KOPT-K1 (cell line): ENCODE data around the gene AGAP5.

ENCODE experiments used
- H3K27ac ChIP-seq: fragments of 200-600 bp; sonication (generic); 2 replicates; pipeline ENCODE4 v1.5.1; 2016; ENCODE audit warnings: antibody characterized with exemption, mild to moderate bottlenecking, low read depth, low read length; ENCODE audit not compliant: poor library complexity, severe bottlenecking
- H3K36me3 ChIP-seq: fragments of 200-600 bp; sonication (generic); 2 replicates; pipeline ENCODE4 v1.5.1; 2017; ENCODE audit warnings: antibody characterized with exemption, mild to moderate bottlenecking, low read length, moderate library complexity; ENCODE audit not compliant: insufficient read depth
- H3K9me3 ChIP-seq: fragments of 200-600 bp; sonication (generic); 2 replicates; pipeline ENCODE4 v1.5.1; 2017; ENCODE audit warnings: antibody characterized with exemption, low read length, mild to moderate bottlenecking; ENCODE audit not compliant: insufficient read depth, poor library complexity, severe bottlenecking

Gene AGAP5

GRCh38 chr10:73649876-73650536 is 47.9 kb downstream of the AGAP5 start:
- Histone ChIP-seq H3K9me3 (no peaks in the 10 kb centered on the region), H3K36me3 (no peaks in the 10 kb centered on the region), H3K27ac (no peak overlapping the region)

- no peak overlapping the region for H3K27ac ChIP-seq
- no peaks in the 10 kb centered on the region for H3K9me3 ChIP-seq
- H3K36me3 ChIP-seq, result no peaks in the 10 kb centered on the region
Measured at GRCh38 chr10:73648975-73649829, 48.7 kb downstream of the AGAP5 start.

- Histone ChIP-seq H3K36me3 (no peaks in the 10 kb centered on the region), H3K27ac (peak overlapping the region; percentile 50), H3K9me3 (no peaks in the 10 kb centered on the region)
Measured at GRCh38 chr10:73647875-73648651, 49.8 kb downstream of the AGAP5 start.

GRCh38 chr10:73647211-73647874 is 50.6 kb downstream of the AGAP5 start:
- Histone ChIP-seq H3K9me3 (no peaks in the 10 kb centered on the region), H3K27ac (peak overlapping the region; percentile 50), H3K36me3 (no peaks in the 10 kb centered on the region)

GRCh38 chr10:73646598-73647041 is 51.3 kb downstream of the AGAP5 start:
- H3K27ac ChIP-seq, result no peak overlapping the region
- no peaks in the 10 kb centered on the region for H3K36me3 ChIP-seq
- no peaks in the 10 kb centered on the region for H3K9me3 ChIP-seq

- H3K27ac ChIP-seq, result no peak overlapping the region
- H3K9me3 ChIP-seq, result no peaks in the 10 kb centered on the region
- H3K36me3 ChIP-seq, result no peaks in the 10 kb centered on the region
Measured at GRCh38 chr10:73645251-73645650, 52.7 kb downstream of the AGAP5 start.

GRCh38 chr10:73644767-73645166 is 53.1 kb downstream of the AGAP5 start:
- Histone ChIP-seq H3K36me3 (no peaks in the 10 kb centered on the region), H3K9me3 (no peaks in the 10 kb centered on the region), H3K27ac (no peak overlapping the region)

GRCh38 chr10:73644015-73644743 is 53.7 kb downstream of the AGAP5 start:
- H3K27ac ChIP-seq, result no peak overlapping the region
- H3K9me3 ChIP-seq, result no peaks in the 10 kb centered on the region
- H3K36me3 ChIP-seq, result no peaks in the 10 kb centered on the region

- no peaks in the 10 kb centered on the region for H3K9me3 ChIP-seq
- H3K27ac ChIP-seq, result no peak overlapping the region
- H3K36me3 ChIP-seq, result no peaks in the 10 kb centered on the region
Measured at GRCh38 chr10:73643362-73643761, 54.5 kb downstream of the AGAP5 start.

GRCh38 chr10:73641328-73642060 is 56.4 kb downstream of the AGAP5 start, which contains the start of gene MYOZ1:
TSS of gene MYOZ1 (minus strand) at chr10:73641474. CDS start at chr10:73640017, 1,457 bp downstream.
- Histone ChIP-seq H3K9me3 (no peaks in the 10 kb centered on the region), H3K27ac (no peak within 1 kb of the TSS), H3K36me3 (no peaks in the 10 kb centered on the region)

- no peak overlapping the region for H3K27ac ChIP-seq
- no peaks in the 10 kb centered on the region for H3K9me3 ChIP-seq
- no peaks in the 10 kb centered on the region for H3K36me3 ChIP-seq
Measured at GRCh38 chr10:73639286-73639685, 58.6 kb downstream of the AGAP5 start.

- Histone ChIP-seq H3K9me3 (no peaks in the 10 kb centered on the region), H3K27ac (no peak overlapping the region), H3K36me3 (no peaks in the 10 kb centered on the region)
Measured at GRCh38 chr10:73635781-73636180, 62.1 kb downstream of the AGAP5 start.

GRCh38 chr10:73634421-73634820 is 63.5 kb downstream of the AGAP5 start:
- no peaks in the 10 kb centered on the region for H3K36me3 ChIP-seq
- no peak overlapping the region for H3K27ac ChIP-seq
- H3K9me3 ChIP-seq, result no peaks in the 10 kb centered on the region

- no peak overlapping the region for H3K27ac ChIP-seq
- no peaks in the 10 kb centered on the region for H3K36me3 ChIP-seq
- H3K9me3 ChIP-seq, result no peaks in the 10 kb centered on the region
Measured at GRCh38 chr10:73629165-73629564, 68.7 kb downstream of the AGAP5 start.
